Progenitor cell of endocrine pancreas (in vitro differentiated cells): Measurements from ENCODE around the gene DDX59. TPM values are rescaled to one million over a fixed set of nuclear protein-coding genes. Genes with fewer than 3 reads are reported as not detected.

Experiments used
- DNase-seq: peaks from one replicate; pipeline ENCODE4 v3.0.0; 2021; ENCODE audit warnings: low spot score; ENCODE audit not compliant: unreplicated experiment
- H3K27ac Mint-ChIP-seq: 2 replicates; pipeline ENCODE4 v1.8.0; 2021; ENCODE audit warnings: mild to moderate bottlenecking, moderate library complexity, mixed read lengths
- H3K27me3 Mint-ChIP-seq: 2 replicates; pipeline ENCODE4 v1.8.0; 2021; ENCODE audit warnings: mixed read lengths
- H3K36me3 Mint-ChIP-seq: 2 replicates; pipeline ENCODE4 v1.8.0; 2022; ENCODE audit warnings: mixed read lengths; ENCODE audit not compliant: insufficient read depth
- H3K4me1 Mint-ChIP-seq: 2 replicates; pipeline ENCODE4 v1.8.0; 2021; ENCODE audit warnings: low read depth, mixed read lengths
- H3K4me3 Mint-ChIP-seq: 2 replicates; pipeline ENCODE4 v1.8.0; 2021; ENCODE audit warnings: low read depth, mild to moderate bottlenecking, moderate library complexity, mixed read lengths
- H3K9me3 Mint-ChIP-seq: 2 replicates; pipeline ENCODE4 v1.8.0; 2021; ENCODE audit warnings: low read depth, mixed read lengths
- total RNA-seq: library from RNA; stranded (reverse); gene quantifications from 2 replicates; pipeline ENCODE4 v1.2.1, GENCODE V29; 2021
- TF ChIP-seq, protein P1 (sequence below): fragments of 200-600 bp; sonication (generic); IDR thresholded peaks from one replicate; pipeline ENCODE4 v1.5.0; 2021; ENCODE audit warnings: antibody characterized with exemption, mild to moderate bottlenecking; ENCODE audit not compliant: unreplicated experiment

Gene DDX59
- total RNA-seq, 1 donor from 2014 or later, result 19.2 TPM

GRCh38 chr1:200626853-200627534 lies 42.7 kb downstream of the DDX59 start:
- H3K4me3 Mint-ChIP-seq, result no peak overlapping the region
- H3K27me3 Mint-ChIP-seq, result no peaks in the 10 kb centered on the region
- no peaks in the 10 kb centered on the region for H3K9me3 Mint-ChIP-seq
- TF ChIP-seq, protein P1, sequence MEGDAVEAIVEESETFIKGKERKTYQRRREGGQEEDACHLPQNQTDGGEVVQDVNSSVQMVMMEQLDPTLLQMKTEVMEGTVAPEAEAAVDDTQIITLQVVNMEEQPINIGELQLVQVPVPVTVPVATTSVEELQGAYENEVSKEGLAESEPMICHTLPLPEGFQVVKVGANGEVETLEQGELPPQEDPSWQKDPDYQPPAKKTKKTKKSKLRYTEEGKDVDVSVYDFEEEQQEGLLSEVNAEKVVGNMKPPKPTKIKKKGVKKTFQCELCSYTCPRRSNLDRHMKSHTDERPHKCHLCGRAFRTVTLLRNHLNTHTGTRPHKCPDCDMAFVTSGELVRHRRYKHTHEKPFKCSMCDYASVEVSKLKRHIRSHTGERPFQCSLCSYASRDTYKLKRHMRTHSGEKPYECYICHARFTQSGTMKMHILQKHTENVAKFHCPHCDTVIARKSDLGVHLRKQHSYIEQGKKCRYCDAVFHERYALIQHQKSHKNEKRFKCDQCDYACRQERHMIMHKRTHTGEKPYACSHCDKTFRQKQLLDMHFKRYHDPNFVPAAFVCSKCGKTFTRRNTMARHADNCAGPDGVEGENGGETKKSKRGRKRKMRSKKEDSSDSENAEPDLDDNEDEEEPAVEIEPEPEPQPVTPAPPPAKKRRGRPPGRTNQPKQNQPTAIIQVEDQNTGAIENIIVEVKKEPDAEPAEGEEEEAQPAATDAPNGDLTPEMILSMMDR, result no peak
- H3K4me1 Mint-ChIP-seq, result peaks cover 11% of the 10 kb centered on the region
- no peaks in the 10 kb centered on the region for H3K36me3 Mint-ChIP-seq
- no peak for DNase-seq
- no peak overlapping the region for H3K27ac Mint-ChIP-seq

DNA sequence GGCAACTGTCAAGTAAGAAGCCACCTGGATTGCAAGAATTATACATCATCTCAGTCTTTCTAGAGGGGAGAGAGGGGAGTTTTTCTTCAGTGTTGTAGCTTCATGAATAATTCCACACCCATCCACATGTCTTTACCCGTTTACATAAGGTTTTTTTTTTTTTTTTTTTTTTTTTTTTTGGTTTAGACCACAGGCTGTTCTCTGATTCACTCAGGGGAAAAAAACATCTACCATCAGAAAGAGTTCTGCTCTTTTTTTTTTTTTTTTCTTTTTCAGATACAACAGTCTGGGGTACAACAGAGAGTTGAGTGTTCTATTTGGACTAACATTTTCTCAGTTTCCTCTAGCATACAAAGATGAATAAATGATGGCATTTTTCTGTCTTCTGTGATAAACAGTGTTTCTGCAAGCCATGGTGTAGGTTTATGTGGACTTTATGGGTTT lies 44.3 kb downstream of the DDX59 start:
- no peak overlapping the region for H3K4me3 Mint-ChIP-seq
- no peaks in the 10 kb centered on the region for H3K27me3 Mint-ChIP-seq
- H3K4me1 Mint-ChIP-seq, result peaks cover 13% of the 10 kb centered on the region
- H3K36me3 Mint-ChIP-seq, result no peaks in the 10 kb centered on the region
- no peaks in the 10 kb centered on the region for H3K9me3 Mint-ChIP-seq
- H3K27ac Mint-ChIP-seq, result no peak overlapping the region
- no peak for DNase-seq
- TF ChIP-seq, protein P1, result no peak

DNA sequence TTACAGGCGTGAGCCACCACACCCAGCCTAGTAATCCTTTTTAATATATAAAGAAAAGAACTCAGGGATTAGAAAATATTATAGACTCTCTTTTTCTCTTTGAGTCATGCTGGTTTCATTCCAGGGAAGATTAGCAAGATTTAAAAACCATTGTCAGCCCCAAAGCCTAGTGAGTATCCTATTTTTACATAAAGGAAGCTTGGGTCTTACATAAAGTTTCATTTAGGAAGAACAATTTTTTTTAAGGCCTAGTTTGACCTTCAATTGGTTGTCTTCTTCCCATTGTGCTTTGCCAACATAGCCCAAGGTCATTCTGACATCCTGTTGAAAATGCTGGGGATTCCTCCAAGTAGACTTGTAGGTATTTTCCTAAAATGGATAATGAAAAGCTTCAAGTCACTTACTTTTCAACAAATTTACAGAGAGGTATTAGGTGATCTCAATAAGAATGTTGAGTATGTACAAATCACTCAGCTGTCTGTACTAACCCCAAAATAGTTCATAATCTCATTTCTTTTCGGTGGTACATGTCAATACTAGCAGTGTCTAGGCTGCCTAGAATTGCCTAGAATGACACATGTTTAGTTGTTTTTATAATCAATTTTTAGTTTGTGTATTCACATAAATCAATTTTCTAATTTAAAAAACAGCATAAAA lies 44.9 kb downstream of the DDX59 start:
- Mint-ChIP-seq H3K4me1 (peaks cover 12% of the 10 kb centered on the region), H3K27ac (no peak overlapping the region), H3K36me3 (no peaks in the 10 kb centered on the region), H3K4me3 (no peak overlapping the region), H3K27me3 (no peaks in the 10 kb centered on the region), H3K9me3 (no peaks in the 10 kb centered on the region)
- TF ChIP-seq, protein P1, result no peak
- no peak for DNase-seq

- DNase-seq, result peak; percentile 83
- H3K27me3 Mint-ChIP-seq, result no peaks in the 10 kb centered on the region
- no peaks in the 10 kb centered on the region for H3K9me3 Mint-ChIP-seq
- peak within 1 kb of the TSS; percentile 89 for H3K4me3 Mint-ChIP-seq
- no peaks in the 10 kb centered on the region for H3K36me3 Mint-ChIP-seq
- H3K4me1 Mint-ChIP-seq, result peaks cover 12% of the 10 kb centered on the region
- H3K27ac Mint-ChIP-seq, result peak within 1 kb of the TSS; percentile 91
- TF ChIP-seq, protein P1, result no peak
These were observed 49.2 kb downstream of the DDX59 start, which contains the start of gene KIF14 for GRCh38 chr1:200620273-200621131. Gene KIF14 (minus strand): TSS chr1:200620751. CDS start chr1:200618723, 2,028 bp downstream.

- Mint-ChIP-seq H3K4me1 (peaks cover 12% of the 10 kb centered on the region), H3K36me3 (no peaks in the 10 kb centered on the region), H3K4me3 (peak overlapping the region; percentile 89), H3K9me3 (no peaks in the 10 kb centered on the region), H3K27ac (peak overlapping the region; percentile 91), H3K27me3 (no peaks in the 10 kb centered on the region)
- DNase-seq, result no peak
- TF ChIP-seq, protein P1, result no peak
These were observed 49.8 kb downstream of the DDX59 start for GRCh38 chr1:200619894-200620272.
